T-cell (primary cell): ENCODE results near the gene MICAL3. TPM values are rescaled to one million over a fixed set of nuclear protein-coding genes. Genes with fewer than 3 reads are reported as not detected.

Experiments used
- ATAC-seq, 4 experiments: fragments of 200-7000 bp in 3 of 4; fragments of 150-1000 bp in 1 of 4; cut with Tn5 transposase; replicated peaks in 1 of 4; 1 replicate in 3 of 4; 2 replicates in 1 of 4; pipeline ENCODE4 v1.10.0; 2021; ENCODE audit warnings: moderate library complexity in 3 of 4, mild to moderate bottlenecking in 2 of 4, moderate number of reproducible peaks in 1 of 4
- CTCF ChIA-PET, 2 donors: fragments of 300-600 bp; sonication (Branson Sonifier 250); formaldehyde crosslinking; loops; one replicate each; lab custom pipeline; 2022; ENCODE audit warnings: antibody characterized with exemption in 2 of 2; lab: Charles Lee
- POLR2A ChIA-PET, 2 donors: fragments of 300-600 bp; sonication (Branson Sonifier 250); formaldehyde crosslinking; loops; one replicate each; lab custom pipeline; 2022; ENCODE audit warnings: antibody characterized with exemption in 2 of 2; lab: Charles Lee
- DNase-seq, 35 experiments: peaks; one replicate each; pipeline versions ENCODE4 v3.0.0 to v3.0.0-alpha.2; 2013 to 2023
- H3K27ac ChIP-seq: one replicate; pipeline ENCODE4 v1.5.1; 2013; ENCODE audit warnings: low read length
- H3K27me3 ChIP-seq, 2 experiments: replicated peaks in 1 of 2; 1 replicate in 1 of 2; 2 replicates in 1 of 2; pipeline versions ENCODE4 v1.6.1 to v1.7.0; 2013; ENCODE audit warnings: low read length in 1 of 2, mixed read lengths in 1 of 2; ENCODE audit not compliant: control insufficient read depth in 2 of 2, insufficient read depth in 2 of 2; ENCODE audit errors: extremely low read depth in 1 of 2
- H3K36me3 ChIP-seq, 2 donors: 1 replicate in 1 of 2; 2 replicates in 1 of 2; pipeline versions ENCODE4 v1.6.1 to v1.7.0; 2013; ENCODE audit warnings: low read length in 1 of 2; ENCODE audit not compliant: control insufficient read depth in 2 of 2, insufficient read depth in 1 of 2; ENCODE audit errors: extremely low read depth in 1 of 2
- H3K4me1 ChIP-seq, 2 experiments: 1 replicate in 1 of 2; 2 replicates in 1 of 2; pipeline versions ENCODE4 v1.6.1 to v1.7.0; 2013; ENCODE audit warnings: low read length in 2 of 2, mixed read lengths in 1 of 2; ENCODE audit not compliant: insufficient read depth in 2 of 2, control insufficient read depth in 1 of 2; ENCODE audit errors: extremely low read depth in 1 of 2
- H3K4me3 ChIP-seq, 2 donors: 1 replicate in 1 of 2; 2 replicates in 1 of 2; pipeline versions ENCODE4 v1.5.1 to v1.7.0; 2013; ENCODE audit warnings: mild to moderate bottlenecking in 2 of 2, low read length in 1 of 2, moderate library complexity in 1 of 2; ENCODE audit not compliant: control insufficient read depth in 1 of 2; ENCODE audit errors: extremely low read depth in 1 of 2
- H3K9me3 ChIP-seq: 2 replicates; pipeline ENCODE4 v1.7.0; 2013
- H3K27ac Mint-ChIP-seq, 2 donors: one replicate each; pipeline ENCODE4 v1.8.0; 2020 to 2021; ENCODE audit warnings: mild to moderate bottlenecking in 2 of 2, mixed read lengths in 2 of 2
- H3K27me3 Mint-ChIP-seq, 2 donors: one replicate each; pipeline ENCODE4 v1.8.0; 2021 to 2022; ENCODE audit warnings: mixed read lengths in 2 of 2
- H3K36me3 Mint-ChIP-seq: one replicate; pipeline ENCODE4 v1.8.0; 2021; ENCODE audit warnings: mixed read lengths
- H3K4me1 Mint-ChIP-seq, 3 donors: one replicate each; pipeline ENCODE4 v1.8.0; 2020 to 2022; ENCODE audit warnings: mixed read lengths in 3 of 3, mild to moderate bottlenecking in 1 of 3
- H3K4me3 Mint-ChIP-seq, 3 donors: one replicate each; pipeline ENCODE4 v1.8.0; 2020 to 2022; ENCODE audit warnings: mild to moderate bottlenecking in 3 of 3, mixed read lengths in 3 of 3, moderate library complexity in 3 of 3
- H3K9me3 Mint-ChIP-seq, 3 donors: one replicate each; pipeline ENCODE4 v1.8.0; 2020 to 2022; ENCODE audit warnings: mixed read lengths in 3 of 3
- WGBS: methylation state at CpG from one replicate; pipeline ENCODE4 v1.1.5; 2013; ENCODE audit warnings: missing lambda C conversion rate; ENCODE audit not compliant: insufficient coverage; 5-methylcytosine and 5-hydroxymethylcytosine counted together
- total RNA-seq, 35 experiments: library from RNA in 6 of 35; stranded (reverse) in 6 of 35; fragments of 120-200 nt in 1 of 35; gene quantifications; one replicate each; pipeline versions ENCODE4 v1.2.1 to v1.2.4 and lab custom pipeline; 2013 to 2026

The MICAL3 gene
- total RNA-seq, 5 donors from 2014 or later (not counting 1 experiment from before 2014, with no cell fraction given), result 19.1 to 37.5 (median 22.3) TPM

DNA sequence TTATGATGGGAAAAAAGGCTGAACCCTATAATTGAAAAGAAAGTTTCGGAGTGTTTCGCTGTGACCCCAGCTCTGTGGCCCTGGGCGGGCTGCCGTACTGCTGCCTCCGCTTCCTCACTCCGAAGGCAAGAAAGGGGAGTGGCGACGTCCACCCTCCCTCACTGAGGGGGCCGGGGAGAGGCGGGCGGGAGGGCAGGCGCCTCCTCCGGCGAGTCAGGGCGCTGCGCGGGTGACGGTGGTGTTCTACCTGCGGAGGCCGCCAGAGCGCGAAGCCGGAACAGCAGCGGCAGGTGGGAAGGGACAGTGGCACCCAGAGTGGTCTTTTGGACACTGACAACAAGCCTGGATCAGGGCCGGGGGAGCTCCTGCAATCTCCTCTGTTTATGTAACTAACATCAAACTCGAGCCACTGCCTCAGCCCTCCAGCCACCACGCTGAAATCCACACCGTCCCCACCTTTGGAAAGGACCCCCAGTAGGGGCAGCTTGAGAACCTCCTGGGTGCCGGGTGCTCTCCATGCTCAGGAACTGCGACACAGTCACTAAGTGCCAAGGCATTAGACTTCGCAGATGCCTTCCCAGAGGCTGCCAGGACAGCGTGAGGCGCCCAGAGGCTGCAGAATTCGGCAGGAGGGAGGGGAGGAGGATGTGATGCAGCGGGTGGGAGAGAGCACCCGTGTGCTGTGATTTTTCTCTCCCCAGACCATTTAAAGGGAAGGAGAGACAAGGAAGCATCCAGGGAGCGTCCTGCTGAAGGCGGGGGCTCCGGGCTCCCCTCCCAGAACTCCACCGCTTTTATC is 275.6 kb downstream of the MICAL3 start:
- Mint-ChIP-seq H3K36me3 (peaks cover 3% of the 10 kb centered on the region), H3K27me3 (no peaks in the 10 kb centered on the region), H3K27ac (no peak overlapping the region), H3K9me3 (no peaks in the 10 kb centered on the region), H3K4me3 (no peak overlapping the region), H3K4me1 (peaks cover 0 to 7% (median 6%) of the 10 kb centered on the region in 3 donors)
- H3K9me3 ChIP-seq, result no peaks in the 10 kb centered on the region
- peak in 2 of 35 experiments; percentile 25 to 27 for DNase-seq
- H3K4me3 ChIP-seq, result no peak overlapping the region
- CTCF ChIA-PET, result no interaction called here
- H3K27me3 ChIP-seq, result no peaks in the 10 kb centered on the region
- POLR2A ChIA-PET, result no interaction called here
- peaks cover 5 to 12% of the 10 kb centered on the region in 2 donors for H3K36me3 ChIP-seq
- H3K4me1 ChIP-seq, result peaks cover 0 to 2% of the 10 kb centered on the region in 2 experiments
- no peak overlapping the region for H3K27ac ChIP-seq
- 96% methylated on average over 26 of the region's 40 CpGs for WGBS
- no peak for ATAC-seq

DNA sequence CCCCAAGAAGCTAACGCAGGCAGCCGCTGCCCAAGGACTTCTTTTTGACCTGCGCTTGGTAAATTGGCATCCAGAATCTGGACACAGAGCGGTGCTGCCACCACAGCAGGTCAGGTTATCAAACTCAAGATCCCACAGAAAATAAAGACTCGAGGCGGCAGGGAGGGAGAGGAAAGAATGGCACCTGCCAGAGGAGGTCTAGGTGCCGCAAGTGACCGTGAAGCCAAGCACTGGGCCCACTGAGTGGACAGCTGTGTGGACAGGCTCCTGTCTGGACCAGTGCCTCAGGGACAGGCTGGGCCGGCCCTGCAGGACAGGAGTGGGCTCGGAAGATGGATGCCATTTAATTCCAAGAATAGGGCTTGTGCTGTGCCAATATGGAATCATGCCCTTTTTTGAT is 277.4 kb downstream of the MICAL3 start:
- Histone ChIP-seq H3K4me3 (no peak overlapping the region), H3K4me1 (peaks cover 0 to 8% of the 10 kb centered on the region in 2 experiments), H3K27ac (no peak overlapping the region), H3K36me3 (peaks cover 16 to 26% of the 10 kb centered on the region in 2 donors), H3K9me3 (no peaks in the 10 kb centered on the region), H3K27me3 (no peaks in the 10 kb centered on the region)
- Mint-ChIP-seq H3K4me1 (peaks cover 0 to 10% (median 6%) of the 10 kb centered on the region in 3 donors), H3K4me3 (no peak overlapping the region), H3K36me3 (peaks cover 3% of the 10 kb centered on the region), H3K9me3 (no peaks in the 10 kb centered on the region), H3K27ac (no peak overlapping the region), H3K27me3 (no peaks in the 10 kb centered on the region)
- CTCF ChIA-PET, result no interaction called here
- POLR2A ChIA-PET, result no interaction called here
- no peak for ATAC-seq
- WGBS, result 100% methylated on average over 5 of the region's 10 CpGs
- no peak for DNase-seq

DNA sequence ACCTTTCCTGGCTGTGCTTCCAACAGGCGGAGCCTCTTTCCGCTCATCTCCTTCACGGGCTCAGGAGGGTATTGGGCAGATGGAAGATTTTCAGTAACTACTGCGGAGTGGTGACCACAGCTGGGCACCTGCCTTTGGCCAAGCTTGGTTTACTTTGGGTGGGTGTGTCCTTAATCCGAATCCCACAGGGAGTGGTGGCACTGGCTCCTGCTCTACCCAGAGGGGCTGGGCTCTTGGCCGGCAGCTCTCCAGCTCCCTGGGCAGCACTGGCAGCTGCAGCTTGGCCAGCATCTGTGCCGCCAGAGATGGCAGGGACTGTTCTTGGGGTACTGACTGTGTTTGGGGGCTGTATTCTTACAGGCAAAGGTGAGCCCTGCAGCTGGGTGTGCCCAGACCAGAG is 279.9 kb downstream of the MICAL3 start:
- Mint-ChIP-seq H3K27ac (no peak overlapping the region), H3K4me3 (no peak overlapping the region), H3K9me3 (no peaks in the 10 kb centered on the region), H3K4me1 (peaks cover 0 to 7% (median 6%) of the 10 kb centered on the region in 3 donors), H3K36me3 (peaks cover 7% of the 10 kb centered on the region), H3K27me3 (no peaks in the 10 kb centered on the region)
- DNase-seq (no peak), ATAC-seq (no peak)
- Histone ChIP-seq H3K27ac (no peak overlapping the region), H3K9me3 (no peaks in the 10 kb centered on the region), H3K4me1 (peaks cover 0 to 8% of the 10 kb centered on the region in 2 experiments), H3K4me3 (no peak overlapping the region), H3K27me3 (no peaks in the 10 kb centered on the region), H3K36me3 (peaks cover 21 to 33% of the 10 kb centered on the region in 2 donors)
- WGBS, result 97% methylated on average over 6 of the region's 7 CpGs
- ChIA-PET POLR2A (no interaction called here), CTCF (interaction anchor here (1.0 to 2.5 kb wide), 3 partner anchors 39 to 332 kb away, joined by 4 to 19 read pairs (median 5); partner anchors contain the start of gene PEX26 (in 1 of the 2))

DNA sequence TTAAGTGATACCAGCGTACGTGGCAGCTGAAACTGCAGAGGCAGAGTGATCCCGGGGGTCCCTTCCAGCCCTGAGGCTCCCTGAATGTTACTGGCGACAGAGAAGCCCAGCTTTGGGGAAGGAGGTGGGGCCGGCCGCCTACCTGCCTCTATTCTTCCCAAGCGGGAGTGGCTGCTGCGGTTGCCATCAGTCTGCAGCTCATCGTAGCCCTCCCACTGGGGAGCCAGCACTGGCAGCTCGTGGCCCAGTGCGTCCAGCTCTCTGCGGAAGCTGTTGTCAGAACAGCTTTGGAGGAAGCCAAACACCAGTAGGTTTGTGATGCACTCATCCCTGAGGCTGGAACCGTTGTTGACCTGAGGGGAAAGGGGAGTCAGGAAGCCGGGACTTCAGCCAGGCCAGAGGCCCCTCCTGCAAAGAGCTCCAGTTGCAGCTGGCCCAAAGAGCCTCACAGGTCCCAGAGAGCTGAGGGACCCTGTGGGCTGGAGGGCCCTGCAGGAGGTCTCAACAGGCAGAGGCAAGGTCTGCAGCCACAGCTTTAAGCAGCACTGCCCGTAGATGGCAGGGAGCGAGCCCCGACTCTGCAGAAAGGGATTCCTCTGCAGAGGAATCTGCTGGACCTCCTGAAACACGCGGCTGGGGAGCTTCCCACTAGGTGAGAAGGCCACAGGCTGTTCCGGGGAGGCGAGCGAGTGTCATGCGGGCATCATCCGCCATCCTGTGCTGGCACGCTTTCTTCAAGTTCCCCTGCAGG is 280.5 kb downstream of the MICAL3 start:
- peaks cover 25 to 34% of the 10 kb centered on the region in 2 donors for H3K36me3 ChIP-seq

DNA sequence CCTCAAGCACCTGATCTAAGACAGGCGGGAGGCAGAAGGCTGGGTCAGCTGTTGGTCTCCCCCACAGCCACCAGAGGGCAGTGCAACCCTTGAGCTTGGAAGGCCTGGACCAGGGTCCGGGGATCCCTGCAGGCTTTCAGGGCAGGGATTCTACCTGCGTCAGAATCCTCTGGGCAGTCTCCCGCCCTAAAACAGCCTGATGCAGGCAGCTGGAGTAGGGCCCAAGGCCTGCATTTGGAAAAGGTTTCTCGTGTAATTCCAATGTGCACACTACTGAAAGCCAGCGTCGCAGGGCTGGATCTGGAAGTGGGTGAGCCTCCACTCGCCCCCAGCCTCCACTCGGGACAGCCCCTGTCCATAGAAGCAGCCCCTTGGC is 281.8 kb downstream of the MICAL3 start:
- H3K4me3 Mint-ChIP-seq, result no peak overlapping the region
- peak; percentile 66 to 79 (median 76) for ATAC-seq

More for the DNA sequence above, 280.5 kb downstream of the MICAL3 start:
- ChIA-PET CTCF (interaction anchor here (1.0 to 2.5 kb wide), 4 partner anchors 39 to 333 kb away, joined by 4 to 19 read pairs (median 8); partner anchors contain the start of gene PEX26 (in 1 of the 2)), POLR2A (no interaction called here)
- Mint-ChIP-seq H3K36me3 (peaks cover 8% of the 10 kb centered on the region), H3K9me3 (no peaks in the 10 kb centered on the region), H3K27me3 (no peaks in the 10 kb centered on the region), H3K4me1 (peaks cover 0 to 7% (median 6%) of the 10 kb centered on the region in 3 donors), H3K4me3 (no peak overlapping the region), H3K27ac (no peak overlapping the region)
- no peak for DNase-seq
- Histone ChIP-seq H3K4me1 (peaks cover 0 to 8% of the 10 kb centered on the region in 2 experiments), H3K4me3 (no peak overlapping the region), H3K27me3 (no peaks in the 10 kb centered on the region), H3K27ac (no peak overlapping the region), H3K9me3 (no peaks in the 10 kb centered on the region)
- WGBS, result 93% methylated on average over 24 of the region's 25 CpGs
- no peak for ATAC-seq

More for the DNA sequence above, 281.8 kb downstream of the MICAL3 start:
- H3K9me3 Mint-ChIP-seq, result no peaks in the 10 kb centered on the region
- H3K27ac ChIP-seq, result no peak overlapping the region
- H3K36me3 ChIP-seq, result peaks cover 32 to 46% of the 10 kb centered on the region in 2 donors
- no peak overlapping the region for H3K4me3 ChIP-seq
- peaks cover 0 to 8% of the 10 kb centered on the region in 2 experiments for H3K4me1 ChIP-seq
- peak; percentile 19 to 80 (median 55) for DNase-seq
- 63% methylated on average over 9 of the region's 9 CpGs for WGBS
- H3K9me3 ChIP-seq, result no peaks in the 10 kb centered on the region
- no peak overlapping the region for H3K27ac Mint-ChIP-seq
- H3K36me3 Mint-ChIP-seq, result peaks cover 10% of the 10 kb centered on the region
- ChIA-PET CTCF (interaction anchor here (0.6 to 2.5 kb wide), 12 partner anchors 9 to 402 kb away, joined by 3 to 19 read pairs (median 4); partner anchors contain the start of gene PEX26 (in 1 of the 2)), POLR2A (interaction anchor here in 1 of 2 donors (0.7 kb wide), 1 partner anchor 42 kb away, joined by 3 read pairs; no protein-coding TSS in a partner anchor)
- peaks cover 0 to 7% (median 6%) of the 10 kb centered on the region in 3 donors for H3K4me1 Mint-ChIP-seq
- no peaks in the 10 kb centered on the region for H3K27me3 ChIP-seq
- H3K27me3 Mint-ChIP-seq, result no peaks in the 10 kb centered on the region
